Bronchial epithelial cell (primary cell): Measurements from ENCODE around the gene MRPL51. TPM values are rescaled to one million over a fixed set of nuclear protein-coding genes. Genes with fewer than 3 reads are reported as not detected.
"Not testable (repeated sequence)": the region's sequence is repeated elsewhere in the genome, so short reads cannot be mapped to it uniquely, and the experiment has no call there.

Experiments used
- DNase-seq: peaks from one replicate; pipeline ENCODE4 v3.0.0-alpha.2; 2010; ENCODE audit warnings: low read depth
- FAIRE-seq: peaks from 2 replicates; lab custom pipeline; 2011; peaks lifted over from hg19 to GRCh38; lab: Jason Lieb, UNC
- H3K27me3 ChIP-seq: 2 replicates; pipeline ENCODE4 v1.5.1; 2011; ENCODE audit warnings: low read length; ENCODE audit not compliant: control insufficient read depth, insufficient read depth
- H3K36me3 ChIP-seq: 2 replicates; pipeline ENCODE4 v1.5.1; 2011; ENCODE audit warnings: low read length; ENCODE audit not compliant: control insufficient read depth, insufficient read depth
- H3K4me3 ChIP-seq: 2 replicates; pipeline ENCODE4 v1.5.1; 2011; ENCODE audit warnings: mild to moderate bottlenecking, low read depth, low read length, control low read depth
- CTCF ChIP-seq: IDR thresholded peaks from 2 replicates; pipeline ENCODE4 v1.5.1; 2011; ENCODE audit warnings: mild to moderate bottlenecking, moderate library complexity, low read length, control low read depth, inconsistent platforms; ENCODE audit not compliant: insufficient read depth, severe bottlenecking
- total RNA-seq: library from RNA; depleted of rRNA; stranded (reverse); fragments of >200 nt; gene quantifications from 2 replicates; pipeline ENCODE4 v1.2.1, GENCODE V29; 2014

The MRPL51 gene
- total RNA-seq, 1 donor from 2014 or later, result 61.1 TPM

DNA sequence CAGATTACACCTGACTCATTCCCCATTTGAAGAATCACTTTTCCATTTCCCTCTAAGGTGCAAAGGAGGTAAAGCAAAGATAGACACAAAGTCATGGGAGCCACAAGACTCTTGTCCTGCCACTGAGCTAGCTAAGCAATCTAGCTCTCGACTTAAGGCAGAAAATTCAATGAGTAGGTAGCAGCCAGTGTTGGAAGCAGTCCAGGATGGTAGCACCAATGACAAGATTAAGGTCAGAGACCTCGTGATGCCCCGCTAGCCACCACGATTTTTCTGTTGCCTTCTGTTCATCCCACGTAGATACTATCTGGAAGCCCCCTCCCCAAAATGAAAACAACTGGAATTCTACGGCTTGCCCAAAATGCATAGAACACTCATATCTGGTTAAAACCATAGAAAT is 24.0 kb downstream of the MRPL51 start:
- DNase-seq (no peak), FAIRE-seq (no peak)
- no peaks in the 10 kb centered on the region for H3K27me3 ChIP-seq
- H3K4me3 ChIP-seq, result no peak overlapping the region
- TF ChIP-seq CTCF, result no peak
- peaks cover 3% of the 10 kb centered on the region for H3K36me3 ChIP-seq

DNA sequence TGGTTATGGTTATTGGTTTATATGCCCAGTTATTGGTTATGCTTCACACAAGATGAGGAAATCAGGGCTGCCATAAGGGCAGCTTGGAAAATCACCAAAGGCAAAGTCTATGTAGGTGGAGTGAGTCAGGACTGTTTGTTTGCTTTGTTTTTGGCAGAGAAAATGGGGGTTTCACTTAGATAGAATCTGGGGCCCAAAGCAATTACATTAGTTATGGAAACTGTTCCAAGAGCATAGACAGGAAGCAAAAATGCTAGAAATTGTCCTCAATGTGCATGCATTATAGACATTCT is 24.8 kb downstream of the MRPL51 start:
- no peaks in the 10 kb centered on the region for H3K27me3 ChIP-seq
- TF ChIP-seq CTCF, result no peak
- DNase-seq (peak; percentile 69), FAIRE-seq (no peak)
- peaks cover 3% of the 10 kb centered on the region for H3K36me3 ChIP-seq
- H3K4me3 ChIP-seq, result no peak overlapping the region

GRCh38 chr12:6467571-6468282 is 25.3 kb downstream of the MRPL51 start:
- not testable (repeated sequence) for FAIRE-seq, H3K36me3 ChIP-seq, H3K27me3 ChIP-seq, H3K4me3 ChIP-seq, DNase-seq

GRCh38 chr12:6466751-6467150 is 26.3 kb downstream of the MRPL51 start:
- H3K4me3 ChIP-seq, FAIRE-seq, H3K36me3 ChIP-seq, DNase-seq, H3K27me3 ChIP-seq: not testable (repeated sequence)

DNA sequence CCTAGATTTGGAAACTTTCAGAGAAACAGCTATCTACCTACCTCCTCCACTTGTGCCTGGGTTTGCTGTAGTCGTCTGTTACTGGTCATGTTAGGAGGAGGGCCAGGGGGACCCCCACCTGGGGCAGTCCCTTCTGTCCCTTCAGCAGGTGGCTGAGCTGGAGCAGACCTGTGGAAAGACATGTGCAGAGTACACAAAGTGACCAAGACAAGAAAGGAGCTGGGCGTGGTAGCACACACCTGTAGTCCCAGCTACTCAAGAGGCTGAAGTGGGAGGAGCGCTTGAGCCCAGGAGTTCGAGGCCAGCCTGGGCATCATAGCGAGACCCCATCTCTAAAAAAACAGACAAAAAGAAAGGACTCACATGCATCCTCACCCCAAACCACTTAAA is 26.9 kb downstream of the MRPL51 start:
- H3K36me3 ChIP-seq, result peaks cover 11% of the 10 kb centered on the region
- DNase-seq (no peak), FAIRE-seq (no peak)

GRCh38 chr12:6465467-6466183 is 27.4 kb downstream of the MRPL51 start:
- FAIRE-seq (peak; percentile 40), DNase-seq (peak; percentile 60)
- Histone ChIP-seq H3K4me3 (no peak overlapping the region), H3K27me3 (no peaks in the 10 kb centered on the region), H3K36me3 (peaks cover 14% of the 10 kb centered on the region)
- peak; percentile 83 for TF ChIP-seq CTCF

More for the DNA sequence above, 26.9 kb downstream of the MRPL51 start:
- H3K27me3 ChIP-seq, result no peaks in the 10 kb centered on the region
- no peak for TF ChIP-seq CTCF
- no peak overlapping the region for H3K4me3 ChIP-seq
